DMS53 (cell line): Measurements from ENCODE around the gene CFAP70.

Experiments
- DNase-seq: peaks from one replicate; lab custom pipeline; 2025; lab: John Stamatoyannopoulos, UW

Gene CFAP70

GRCh38 chr10:73252445-73253224, 106.0 kb downstream of the CFAP70 start, which contains the start of gene MRPS16:
Gene MRPS16 (minus strand): TSS chr10:73252644. CDS start chr10:73252482, 162 bp downstream.
- peak; percentile 98 for DNase-seq

GRCh38 chr10:73251683-73252444, 106.8 kb downstream of the CFAP70 start:
- DNase-seq = peak; percentile 52

- no peak for DNase-seq
These were observed 110.4 kb downstream of the CFAP70 start for GRCh38 chr10:73248259-73248724.

GRCh38 chr10:73247509-73248258, 111.0 kb downstream of the CFAP70 start:
- DNase-seq = peak; percentile 43

- DNase-seq = peak; percentile 98
These were observed 111.8 kb downstream of the CFAP70 start, which contains the start of gene DNAJC9 for GRCh38 chr10:73246646-73247508. Gene DNAJC9 (minus strand): TSS chr10:73247255. CDS start chr10:73247189, 66 bp downstream.

GRCh38 chr10:73246322-73246645, 112.4 kb downstream of the CFAP70 start:
- DNase-seq = no peak

- no peak for DNase-seq
These were observed 113.7 kb downstream of the CFAP70 start for GRCh38 chr10:73244866-73245477.

- DNase-seq = no peak
These were observed 118.8 kb downstream of the CFAP70 start for GRCh38 chr10:73239908-73240307.

GRCh38 chr10:73238990-73239566, 119.6 kb downstream of the CFAP70 start:
- no peak for DNase-seq

- no peak for DNase-seq
These were observed 124.0 kb downstream of the CFAP70 start for GRCh38 chr10:73234695-73235094.

- DNase-seq = no peak
These were observed 124.8 kb downstream of the CFAP70 start for GRCh38 chr10:73233883-73234282.

- peak; percentile 16 for DNase-seq
These were observed 125.8 kb downstream of the CFAP70 start for GRCh38 chr10:73232887-73233286.

- no peak for DNase-seq
These were observed 129.1 kb downstream of the CFAP70 start for GRCh38 chr10:73229567-73229966.

GRCh38 chr10:73228247-73228646, 130.4 kb downstream of the CFAP70 start:
- no peak for DNase-seq

GRCh38 chr10:73226663-73227062, 132.0 kb downstream of the CFAP70 start:
- DNase-seq = no peak

- DNase-seq = no peak
These were observed 133.1 kb downstream of the CFAP70 start for GRCh38 chr10:73225518-73225917.

- no peak for DNase-seq
These were observed 137.7 kb downstream of the CFAP70 start for GRCh38 chr10:73220989-73221388.

GRCh38 chr10:73219384-73219783, 139.3 kb downstream of the CFAP70 start:
- DNase-seq = no peak

GRCh38 chr10:73218431-73219191, 140.1 kb downstream of the CFAP70 start:
- peak; percentile 41 for DNase-seq

GRCh38 chr10:73217628-73218027, 141.0 kb downstream of the CFAP70 start:
- no peak for DNase-seq
